ENCODE measurements around the gene CDK14. TPM values are rescaled to one million over a fixed set of nuclear protein-coding genes. Genes with fewer than 3 reads are reported as not detected.

CDK14 gene
- total RNA-seq, 2 donors from 2014 or later: 10.8 to 14.6 TPM

DNA sequence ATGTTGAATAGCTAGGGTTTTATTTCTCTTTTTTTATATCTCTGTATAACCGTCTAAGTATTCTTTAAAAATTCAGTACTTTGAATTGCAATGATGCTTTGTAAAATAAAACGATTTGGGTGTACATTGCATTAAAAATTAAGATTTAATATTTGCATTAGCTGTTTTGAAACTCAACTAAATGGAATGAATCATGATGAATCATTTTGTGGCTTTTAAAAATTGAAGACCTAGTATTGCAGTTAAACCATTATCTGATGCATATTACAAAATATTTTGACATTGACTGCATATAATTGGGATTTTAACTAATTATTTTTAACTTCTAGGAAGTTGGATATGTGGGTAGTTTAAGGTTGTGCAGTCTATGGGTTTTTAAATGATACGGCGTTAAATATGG lies 314.0 kb downstream of the CDK14 start:
- H3K9me3 ChIP-seq: no peaks in the 10 kb centered on the region
- H3K27me3 ChIP-seq (replicated peaks; ENCODE audit: insufficient read depth): no peaks in the 10 kb centered on the region
- H3K36me3 ChIP-seq: no peaks in the 10 kb centered on the region
- no peaks in the 10 kb centered on the region for H3K4me1 ChIP-seq (ENCODE audit: control insufficient read depth in 1 of 2, low read depth in 2 of 2)
- H3K4me3 ChIP-seq: no peak overlapping the region
- H3K27ac ChIP-seq: no peak overlapping the region
- DNase-seq (ENCODE audit: low spot score) (no peak), ATAC-seq (ENCODE audit: insufficient number of reproducible peaks, low FRiP score, low read depth) (no peak)
- no peak for TF ChIP-seq CTCF (IDR thresholded peaks at IDR 0.05)

DNA sequence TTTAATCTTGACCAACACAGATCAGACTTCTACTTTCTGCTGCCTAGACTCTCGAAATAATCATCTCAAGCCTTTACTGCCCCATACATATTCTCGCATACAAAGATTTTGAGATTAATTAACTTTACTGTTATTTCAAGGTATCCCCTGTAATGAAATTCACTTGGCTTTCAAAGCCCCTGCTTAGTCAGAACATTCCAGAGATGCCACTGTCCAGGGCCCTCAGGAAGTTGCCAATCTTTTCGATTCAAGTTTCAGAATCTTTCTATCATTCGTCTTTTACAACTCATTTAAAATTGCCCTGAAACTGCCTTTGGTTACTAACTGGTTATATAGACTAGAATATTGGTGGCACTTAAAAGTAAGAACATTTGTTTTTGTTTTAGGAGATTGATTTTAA lies 320.2 kb downstream of the CDK14 start:
- DNase-seq (ENCODE audit: low spot score): no peak
- ATAC-seq (ENCODE audit: insufficient number of reproducible peaks, low FRiP score, low read depth): no peak
- Histone ChIP-seq H3K4me1 (ENCODE audit: control insufficient read depth in 1 of 2, low read depth in 2 of 2) (no peaks in the 10 kb centered on the region), H3K36me3 (no peaks in the 10 kb centered on the region), H3K27me3 (replicated peaks; ENCODE audit: insufficient read depth) (no peaks in the 10 kb centered on the region), H3K4me3 (no peak overlapping the region), H3K27ac (no peak overlapping the region), H3K9me3 (no peaks in the 10 kb centered on the region)
- no peak for TF ChIP-seq CTCF (IDR thresholded peaks at IDR 0.05)

GRCh38 chr7:90917539-90917938 lies 321.4 kb downstream of the CDK14 start:
- Histone ChIP-seq H3K4me1 (ENCODE audit: control insufficient read depth in 1 of 2, low read depth in 2 of 2) (no peaks in the 10 kb centered on the region), H3K4me3 (no peak overlapping the region), H3K27me3 (replicated peaks; ENCODE audit: insufficient read depth) (no peaks in the 10 kb centered on the region), H3K9me3 (no peaks in the 10 kb centered on the region), H3K27ac (no peak overlapping the region), H3K36me3 (no peaks in the 10 kb centered on the region)
- no peak for ATAC-seq (ENCODE audit: insufficient number of reproducible peaks, low FRiP score, low read depth)
- no peak for DNase-seq (ENCODE audit: low spot score)
- no peak for TF ChIP-seq CTCF (IDR thresholded peaks at IDR 0.05)

DNA sequence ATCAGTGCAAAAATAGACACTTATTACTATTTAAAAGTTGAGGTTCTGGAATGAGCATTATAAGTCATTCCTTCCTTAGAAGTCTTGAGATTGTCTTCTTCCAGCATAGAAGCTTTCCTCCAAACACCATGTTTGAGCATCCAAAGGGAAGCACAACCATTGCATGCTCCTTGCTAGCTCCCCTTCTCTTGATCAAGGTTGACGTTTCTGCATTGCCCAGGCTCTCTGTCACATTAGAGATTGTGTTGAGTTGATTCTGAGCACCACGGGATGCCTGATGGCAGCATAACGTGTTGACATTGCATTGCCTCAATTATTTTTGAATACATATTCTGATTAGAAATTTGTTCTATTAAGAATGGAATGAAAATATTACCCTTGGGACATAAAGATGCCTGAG lies 322.2 kb downstream of the CDK14 start:
- no peaks in the 10 kb centered on the region for H3K4me1 ChIP-seq (ENCODE audit: control insufficient read depth in 1 of 2, low read depth in 2 of 2)
- TF ChIP-seq CTCF (IDR thresholded peaks at IDR 0.05): no peak
- H3K9me3 ChIP-seq: no peaks in the 10 kb centered on the region
- no peaks in the 10 kb centered on the region for H3K27me3 ChIP-seq (replicated peaks; ENCODE audit: insufficient read depth)
- H3K27ac ChIP-seq: no peak overlapping the region
- DNase-seq (ENCODE audit: low spot score): no peak
- H3K4me3 ChIP-seq: no peak overlapping the region
- ATAC-seq (ENCODE audit: insufficient number of reproducible peaks, low FRiP score, low read depth): no peak
- H3K36me3 ChIP-seq: no peaks in the 10 kb centered on the region

DNA sequence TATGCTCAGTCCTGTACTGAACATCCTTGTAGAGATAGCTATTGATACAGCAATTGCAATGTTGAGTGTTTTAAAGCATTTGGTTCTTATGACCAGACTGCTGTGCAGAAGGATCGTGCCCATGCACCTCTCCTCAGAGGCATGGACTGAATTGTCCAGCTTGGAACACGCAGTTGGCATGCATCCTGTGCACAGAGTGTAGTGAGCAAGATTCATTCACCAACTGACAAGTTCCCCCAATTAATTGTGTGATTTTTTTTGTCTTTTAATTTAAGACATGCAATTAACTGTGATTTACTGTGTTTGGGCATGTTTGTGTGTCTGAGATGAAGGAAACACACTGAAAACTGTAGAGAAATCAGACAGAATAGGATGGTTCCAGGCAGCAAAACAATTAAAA lies 323.7 kb downstream of the CDK14 start:
- Histone ChIP-seq H3K27ac (no peak overlapping the region), H3K27me3 (replicated peaks; ENCODE audit: insufficient read depth) (no peaks in the 10 kb centered on the region), H3K4me1 (ENCODE audit: control insufficient read depth in 1 of 2, low read depth in 2 of 2) (no peaks in the 10 kb centered on the region), H3K4me3 (no peak overlapping the region), H3K9me3 (no peaks in the 10 kb centered on the region), H3K36me3 (no peaks in the 10 kb centered on the region)
- no peak for DNase-seq (ENCODE audit: low spot score)
- no peak for ATAC-seq (ENCODE audit: insufficient number of reproducible peaks, low FRiP score, low read depth)
- TF ChIP-seq CTCF (IDR thresholded peaks at IDR 0.05): no peak

All from thoracic aorta (tissue), 2 donors.